ENCODE measurements around the gene FAM163B. TPM values are rescaled to one million over a fixed set of nuclear protein-coding genes. Genes with fewer than 3 reads are reported as not detected.
"Not testable (repeated sequence)": the region's sequence is repeated elsewhere in the genome, so short reads cannot be mapped to it uniquely, and the experiment has no call there.

FAM163B gene
- total RNA-seq, 2 donors from 2014 or later, result not detected

DNA sequence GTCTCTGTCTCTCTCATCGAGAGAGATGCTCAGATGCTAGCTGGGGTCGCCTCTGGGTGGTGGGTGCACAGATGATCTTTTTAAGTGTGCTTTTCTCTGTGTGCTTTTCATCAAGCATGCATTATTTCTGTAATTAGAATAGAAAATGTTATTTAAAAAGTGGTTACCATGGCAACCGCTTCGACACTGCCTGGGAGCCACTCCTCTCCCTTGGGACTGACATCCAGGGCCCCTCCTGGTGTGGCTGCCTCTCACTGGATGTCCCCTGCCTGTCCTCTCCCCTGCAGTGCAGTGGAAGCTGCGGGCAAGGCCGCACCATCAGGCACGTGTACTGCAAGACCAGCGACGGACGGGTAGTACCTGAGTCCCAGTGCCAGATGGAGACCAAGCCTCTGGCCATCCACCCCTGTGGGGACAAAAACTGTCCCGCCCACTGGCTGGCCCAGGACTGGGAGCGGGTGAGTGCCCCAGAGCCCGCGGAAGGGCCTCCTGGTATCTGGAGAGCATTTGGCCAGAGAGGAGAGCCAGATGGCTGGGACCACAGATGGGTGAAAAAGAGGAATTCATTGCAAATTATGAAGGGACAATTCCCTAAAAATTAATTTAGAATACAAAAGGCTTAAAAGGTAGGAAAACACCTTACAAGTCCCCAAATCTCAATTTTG is 39.9 kb downstream of the FAM163B start:
- Histone ChIP-seq H3K27ac (no peak overlapping the region), H3K4me3 (no peak overlapping the region), H3K36me3 (no peaks in the 10 kb centered on the region), H3K27me3 (replicated peaks; ENCODE audit: insufficient read depth) (no peaks in the 10 kb centered on the region), H3K9me3 (no peaks in the 10 kb centered on the region), H3K4me1 (ENCODE audit: control insufficient read depth in 1 of 2, low read depth in 2 of 2) (peaks cover 6 to 33% of the 10 kb centered on the region in 2 donors)
- ATAC-seq (ENCODE audit: insufficient number of reproducible peaks, low FRiP score, low read depth) (no peak), DNase-seq (ENCODE audit: low spot score) (no peak)
- TF ChIP-seq, protein P1, sequence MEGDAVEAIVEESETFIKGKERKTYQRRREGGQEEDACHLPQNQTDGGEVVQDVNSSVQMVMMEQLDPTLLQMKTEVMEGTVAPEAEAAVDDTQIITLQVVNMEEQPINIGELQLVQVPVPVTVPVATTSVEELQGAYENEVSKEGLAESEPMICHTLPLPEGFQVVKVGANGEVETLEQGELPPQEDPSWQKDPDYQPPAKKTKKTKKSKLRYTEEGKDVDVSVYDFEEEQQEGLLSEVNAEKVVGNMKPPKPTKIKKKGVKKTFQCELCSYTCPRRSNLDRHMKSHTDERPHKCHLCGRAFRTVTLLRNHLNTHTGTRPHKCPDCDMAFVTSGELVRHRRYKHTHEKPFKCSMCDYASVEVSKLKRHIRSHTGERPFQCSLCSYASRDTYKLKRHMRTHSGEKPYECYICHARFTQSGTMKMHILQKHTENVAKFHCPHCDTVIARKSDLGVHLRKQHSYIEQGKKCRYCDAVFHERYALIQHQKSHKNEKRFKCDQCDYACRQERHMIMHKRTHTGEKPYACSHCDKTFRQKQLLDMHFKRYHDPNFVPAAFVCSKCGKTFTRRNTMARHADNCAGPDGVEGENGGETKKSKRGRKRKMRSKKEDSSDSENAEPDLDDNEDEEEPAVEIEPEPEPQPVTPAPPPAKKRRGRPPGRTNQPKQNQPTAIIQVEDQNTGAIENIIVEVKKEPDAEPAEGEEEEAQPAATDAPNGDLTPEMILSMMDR (IDR thresholded peaks at IDR 0.05), result no peak

DNA sequence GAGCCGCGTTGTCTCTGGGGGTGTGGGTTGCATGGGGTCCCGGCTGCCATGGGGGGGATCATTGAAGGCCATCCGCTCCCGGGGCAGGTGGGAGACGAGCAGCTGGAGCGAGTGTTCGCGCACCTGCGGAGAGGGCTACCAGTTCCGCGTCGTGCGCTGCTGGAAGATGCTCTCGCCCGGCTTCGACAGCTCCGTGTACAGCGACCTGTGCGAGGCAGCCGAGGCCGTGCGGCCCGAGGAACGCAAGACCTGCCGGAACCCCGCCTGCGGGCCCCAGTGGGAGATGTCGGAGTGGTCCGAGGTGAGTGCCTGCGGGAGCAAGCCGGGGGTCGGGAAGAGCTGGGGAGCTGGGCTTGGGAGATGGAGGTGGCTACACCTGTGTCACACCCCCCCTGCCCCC is 41.0 kb downstream of the FAM163B start:
- peaks cover 5 to 31% of the 10 kb centered on the region in 2 donors for H3K4me1 ChIP-seq (ENCODE audit: control insufficient read depth in 1 of 2, low read depth in 2 of 2)
- H3K4me3 ChIP-seq, result no peak overlapping the region
- no peak overlapping the region for H3K27ac ChIP-seq
- no peaks in the 10 kb centered on the region for H3K27me3 ChIP-seq (replicated peaks; ENCODE audit: insufficient read depth)
- ATAC-seq (ENCODE audit: insufficient number of reproducible peaks, low FRiP score, low read depth) (no peak), DNase-seq (ENCODE audit: low spot score) (no peak)
- TF ChIP-seq, protein P1 (IDR thresholded peaks at IDR 0.05), result no peak
- no peaks in the 10 kb centered on the region for H3K9me3 ChIP-seq
- no peaks in the 10 kb centered on the region for H3K36me3 ChIP-seq

DNA sequence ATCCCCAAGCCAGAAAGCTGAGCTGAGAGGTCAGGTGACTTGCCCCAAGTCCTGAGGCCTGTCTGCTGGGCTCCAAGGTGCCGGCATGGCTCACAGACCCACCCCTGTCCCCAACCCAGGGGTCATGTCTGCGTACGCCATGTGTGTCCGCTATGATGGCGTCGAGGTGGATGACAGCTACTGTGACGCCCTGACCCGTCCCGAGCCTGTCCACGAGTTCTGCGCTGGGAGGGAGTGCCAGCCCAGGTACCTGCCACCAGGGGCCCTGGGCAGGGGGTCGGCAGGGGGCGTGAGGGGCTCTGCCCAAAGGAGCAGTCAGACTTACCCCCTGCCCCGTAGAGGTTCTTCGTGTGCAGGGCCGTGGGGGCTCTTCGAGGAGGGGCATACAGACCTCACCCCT is 42.4 kb downstream of the FAM163B start:
- H3K4me3 ChIP-seq, result no peak overlapping the region
- H3K36me3 ChIP-seq, result no peaks in the 10 kb centered on the region
- H3K9me3 ChIP-seq, result no peaks in the 10 kb centered on the region
- peaks cover 0 to 23% of the 10 kb centered on the region in 2 donors for H3K4me1 ChIP-seq (ENCODE audit: control insufficient read depth in 1 of 2, low read depth in 2 of 2)
- TF ChIP-seq, protein P1 (IDR thresholded peaks at IDR 0.05), result no peak
- no peak overlapping the region for H3K27ac ChIP-seq
- DNase-seq (ENCODE audit: low spot score) (no peak), ATAC-seq (ENCODE audit: insufficient number of reproducible peaks, low FRiP score, low read depth) (no peak)
- H3K27me3 ChIP-seq (replicated peaks; ENCODE audit: insufficient read depth), result no peaks in the 10 kb centered on the region

DNA sequence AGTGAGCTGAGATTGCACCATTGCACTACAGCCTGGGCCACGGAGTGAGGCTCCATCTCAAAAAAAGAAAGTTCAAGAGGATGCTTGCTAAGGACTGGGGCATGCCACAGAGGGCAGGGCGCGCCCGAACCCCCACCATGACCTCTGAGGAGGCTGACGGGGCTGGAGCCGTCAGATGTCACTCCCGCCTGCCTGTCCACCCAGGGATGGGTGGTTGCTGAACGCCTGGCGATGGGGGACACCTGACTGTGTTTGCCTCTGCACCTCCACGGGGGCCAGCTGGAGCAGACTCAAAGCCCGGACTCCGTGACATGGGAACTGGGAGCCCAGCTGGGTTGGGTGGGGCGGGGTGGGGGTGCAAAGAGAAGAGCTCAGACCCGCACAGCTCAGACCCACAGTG is 42.8 kb downstream of the FAM163B start:
- H3K27ac ChIP-seq, result no peak overlapping the region
- no peak for DNase-seq (ENCODE audit: low spot score)

DNA sequence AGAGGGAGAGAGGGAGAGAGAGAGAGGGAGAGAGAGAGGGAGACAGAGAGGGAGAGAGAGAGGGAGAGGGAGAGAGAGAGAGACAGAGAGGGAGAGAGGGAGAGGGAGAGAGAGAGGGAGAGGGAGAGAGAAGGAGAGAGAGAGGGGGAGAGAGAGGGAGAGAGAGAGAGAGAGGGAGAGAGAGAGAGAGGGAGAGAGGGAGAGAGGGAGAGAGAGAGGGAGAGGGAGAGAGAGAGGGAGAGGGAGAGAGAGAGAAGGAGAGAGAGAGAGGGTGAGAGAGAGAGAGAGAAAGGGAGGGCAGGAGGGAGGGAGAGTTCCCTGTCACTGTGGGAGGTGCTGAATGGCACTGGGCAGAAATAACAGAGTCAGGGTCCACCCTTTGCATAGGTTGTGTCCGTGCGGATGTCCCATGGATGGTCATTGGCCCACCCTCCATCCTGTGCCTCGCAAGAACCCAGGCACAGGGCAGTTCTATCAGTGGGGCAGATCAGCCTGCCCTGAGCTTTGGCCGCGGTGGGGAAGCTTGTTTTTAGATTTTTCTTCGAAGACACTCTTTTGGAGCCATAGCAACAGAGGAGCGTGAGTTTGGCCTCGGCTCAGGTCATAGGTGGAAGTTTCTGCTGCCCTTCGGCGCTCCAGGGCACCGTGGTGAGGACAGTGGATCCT is 44.6 kb downstream of the FAM163B start:
- TF ChIP-seq, protein P1 (IDR thresholded peaks at IDR 0.05), result no peak
- Histone ChIP-seq H3K4me3 (no peak overlapping the region), H3K9me3 (no peaks in the 10 kb centered on the region), H3K36me3 (no peaks in the 10 kb centered on the region), H3K27ac (peak overlapping the region; percentile 15 to 60), H3K27me3 (replicated peaks; ENCODE audit: insufficient read depth) (no peaks in the 10 kb centered on the region), H3K4me1 (ENCODE audit: control insufficient read depth in 1 of 2, low read depth in 2 of 2) (peaks cover 0 to 34% of the 10 kb centered on the region in 2 donors)
- DNase-seq (ENCODE audit: low spot score) (no peak), ATAC-seq (ENCODE audit: insufficient number of reproducible peaks, low FRiP score, low read depth) (no peak)

More for the DNA sequence above, 42.8 kb downstream of the FAM163B start:
- no peak overlapping the region for H3K4me3 ChIP-seq
- H3K36me3 ChIP-seq, result no peaks in the 10 kb centered on the region
- TF ChIP-seq, protein P1 (IDR thresholded peaks at IDR 0.05), result no peak
- no peaks in the 10 kb centered on the region for H3K9me3 ChIP-seq
- ATAC-seq (ENCODE audit: insufficient number of reproducible peaks, low FRiP score, low read depth), result no peak
- peaks cover 0 to 23% of the 10 kb centered on the region in 2 donors for H3K4me1 ChIP-seq (ENCODE audit: control insufficient read depth in 1 of 2, low read depth in 2 of 2)
- no peaks in the 10 kb centered on the region for H3K27me3 ChIP-seq (replicated peaks; ENCODE audit: insufficient read depth)

DNA sequence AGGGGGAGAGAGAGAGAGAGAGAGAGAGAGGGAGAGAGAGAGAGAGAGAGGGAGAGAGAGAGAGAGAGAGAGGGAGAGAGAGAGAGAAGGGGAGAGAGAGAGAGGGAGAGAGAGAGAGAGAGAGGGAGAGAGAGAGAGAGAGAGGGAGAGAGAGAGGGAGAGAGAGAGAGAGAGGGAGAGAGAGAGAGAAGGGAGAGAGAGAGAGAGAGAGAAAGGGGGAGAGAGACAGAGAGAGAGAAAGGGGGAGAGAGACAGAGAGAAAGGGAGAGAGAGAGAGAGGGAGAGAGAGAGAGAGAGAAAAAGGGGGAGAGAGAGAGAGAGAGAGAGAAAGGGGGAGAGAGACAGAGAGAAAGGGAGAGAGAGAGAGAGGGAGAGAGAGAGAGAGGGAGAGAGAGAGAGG is 45.4 kb downstream of the FAM163B start:
- peaks cover 2 to 39% of the 10 kb centered on the region in 2 donors for H3K4me1 ChIP-seq (ENCODE audit: control insufficient read depth in 1 of 2, low read depth in 2 of 2)
- not testable (repeated sequence) for ATAC-seq (ENCODE audit: insufficient number of reproducible peaks, low FRiP score, low read depth); H3K4me3 ChIP-seq; H3K27me3 ChIP-seq (replicated peaks; ENCODE audit: insufficient read depth); H3K9me3 ChIP-seq; H3K36me3 ChIP-seq; H3K27ac ChIP-seq; DNase-seq (ENCODE audit: low spot score)
